Parathyroid adenoma (tissue), 2 donors: ENCODE results near the gene SEPTIN5.

Experiments
- H2AFZ ChIP-seq: fragments of 300-600 bp; sonication (generic); one replicate; pipeline ENCODE4 v1.7.0; 2017; ENCODE audit warnings: antibody characterized with exemption, mild to moderate bottlenecking
- H3K27ac ChIP-seq: fragments of 300-600 bp; sonication (generic); one replicate; pipeline ENCODE4 v1.7.0; 2017
- H3K27me3 ChIP-seq: fragments of 300-600 bp; sonication (generic); one replicate; pipeline ENCODE4 v1.7.0; 2017; ENCODE audit warnings: low read length; ENCODE audit not compliant: control insufficient read depth, insufficient read depth
- H3K36me3 ChIP-seq: fragments of 300-600 bp; sonication (generic); one replicate; pipeline ENCODE4 v1.7.0; 2017; ENCODE audit warnings: low read length; ENCODE audit not compliant: control insufficient read depth, insufficient read depth
- H3K4me1 ChIP-seq: fragments of 300-600 bp; sonication (generic); one replicate; pipeline ENCODE4 v1.7.0; 2017; ENCODE audit warnings: control low read depth
- H3K4me2 ChIP-seq: fragments of 300-600 bp; sonication (generic); one replicate; pipeline ENCODE4 v1.7.0; 2017; ENCODE audit warnings: low read length
- H3K4me3 ChIP-seq: fragments of 300-600 bp; sonication (generic); one replicate; pipeline ENCODE4 v1.7.0; 2017; ENCODE audit warnings: low read depth, low read length
- H3K79me2 ChIP-seq: fragments of 300-600 bp; sonication (generic); one replicate; pipeline ENCODE4 v1.7.0; 2017; ENCODE audit warnings: control low read depth
- H3K9ac ChIP-seq: fragments of 300-600 bp; sonication (generic); one replicate; pipeline ENCODE4 v1.7.0; 2017; ENCODE audit warnings: mild to moderate bottlenecking
- H3K9me3 ChIP-seq: fragments of 300-600 bp; sonication (generic); one replicate; pipeline ENCODE4 v1.7.0; 2017; ENCODE audit warnings: low read length; ENCODE audit not compliant: control insufficient read depth
- CTCF ChIP-seq: fragments of 300-600 bp; sonication (generic); IDR thresholded peaks from one replicate; pipeline ENCODE4 v1.7.0; 2017; ENCODE audit warnings: antibody characterized with exemption, mild to moderate bottlenecking
- donor health status: primary hyperparathyroidism.

The SEPTIN5 gene

GRCh38 chr22:19766240-19766510 lies 51.9 kb downstream of the SEPTIN5 start:
- Histone ChIP-seq H3K36me3 (no peaks in the 10 kb centered on the region), H3K27me3 (no peaks in the 10 kb centered on the region), H3K9me3 (no peaks in the 10 kb centered on the region), H3K27ac (no peak overlapping the region), H3K4me1 (no peaks in the 10 kb centered on the region), H2AFZ (no peak overlapping the region), H3K4me3 (no peak overlapping the region), H3K9ac (no peak overlapping the region), H3K79me2 (no peaks in the 10 kb centered on the region), H3K4me2 (no peak overlapping the region)
- TF ChIP-seq CTCF: no peak

- Histone ChIP-seq H3K36me3 (no peaks in the 10 kb centered on the region), H3K4me2 (no peak overlapping the region), H3K9me3 (no peaks in the 10 kb centered on the region), H3K9ac (no peak overlapping the region), H3K79me2 (no peaks in the 10 kb centered on the region), H2AFZ (no peak overlapping the region), H3K4me3 (no peak overlapping the region), H3K27me3 (no peaks in the 10 kb centered on the region), H3K27ac (no peak overlapping the region), H3K4me1 (no peaks in the 10 kb centered on the region)
- TF ChIP-seq CTCF: no peak
Measured at GRCh38 chr22:19766511-19767426, 52.5 kb downstream of the SEPTIN5 start.

GRCh38 chr22:19767427-19768341 lies 53.4 kb downstream of the SEPTIN5 start:
- no peak for TF ChIP-seq CTCF
- H3K27me3 ChIP-seq: no peaks in the 10 kb centered on the region
- no peak overlapping the region for H3K4me2 ChIP-seq
- H2AFZ ChIP-seq: no peak overlapping the region
- H3K9me3 ChIP-seq: no peaks in the 10 kb centered on the region
- H3K79me2 ChIP-seq: no peaks in the 10 kb centered on the region
- no peak overlapping the region for H3K9ac ChIP-seq
- no peaks in the 10 kb centered on the region for H3K4me1 ChIP-seq
- H3K27ac ChIP-seq: no peak overlapping the region
- no peak overlapping the region for H3K4me3 ChIP-seq
- no peaks in the 10 kb centered on the region for H3K36me3 ChIP-seq

GRCh38 chr22:19769393-19769715 lies 55.1 kb downstream of the SEPTIN5 start:
- no peak overlapping the region for H3K4me3 ChIP-seq
- H3K4me1 ChIP-seq: no peaks in the 10 kb centered on the region
- H3K79me2 ChIP-seq: no peaks in the 10 kb centered on the region
- H3K9ac ChIP-seq: no peak overlapping the region
- no peaks in the 10 kb centered on the region for H3K27me3 ChIP-seq
- H3K36me3 ChIP-seq: no peaks in the 10 kb centered on the region
- no peak overlapping the region for H2AFZ ChIP-seq
- H3K4me2 ChIP-seq: no peak overlapping the region
- H3K9me3 ChIP-seq: no peaks in the 10 kb centered on the region
- no peak for TF ChIP-seq CTCF
- H3K27ac ChIP-seq: no peak overlapping the region
